ENCODE results near the gene MCF2L.

- TF ChIP-seq EZH2phosphoT487 (IDR thresholded peaks at IDR 0.05) (no peak), EZH2 (IDR thresholded peaks at IDR 0.05) (no peak)
- TF ChIP-seq, protein P1, sequence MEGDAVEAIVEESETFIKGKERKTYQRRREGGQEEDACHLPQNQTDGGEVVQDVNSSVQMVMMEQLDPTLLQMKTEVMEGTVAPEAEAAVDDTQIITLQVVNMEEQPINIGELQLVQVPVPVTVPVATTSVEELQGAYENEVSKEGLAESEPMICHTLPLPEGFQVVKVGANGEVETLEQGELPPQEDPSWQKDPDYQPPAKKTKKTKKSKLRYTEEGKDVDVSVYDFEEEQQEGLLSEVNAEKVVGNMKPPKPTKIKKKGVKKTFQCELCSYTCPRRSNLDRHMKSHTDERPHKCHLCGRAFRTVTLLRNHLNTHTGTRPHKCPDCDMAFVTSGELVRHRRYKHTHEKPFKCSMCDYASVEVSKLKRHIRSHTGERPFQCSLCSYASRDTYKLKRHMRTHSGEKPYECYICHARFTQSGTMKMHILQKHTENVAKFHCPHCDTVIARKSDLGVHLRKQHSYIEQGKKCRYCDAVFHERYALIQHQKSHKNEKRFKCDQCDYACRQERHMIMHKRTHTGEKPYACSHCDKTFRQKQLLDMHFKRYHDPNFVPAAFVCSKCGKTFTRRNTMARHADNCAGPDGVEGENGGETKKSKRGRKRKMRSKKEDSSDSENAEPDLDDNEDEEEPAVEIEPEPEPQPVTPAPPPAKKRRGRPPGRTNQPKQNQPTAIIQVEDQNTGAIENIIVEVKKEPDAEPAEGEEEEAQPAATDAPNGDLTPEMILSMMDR (IDR thresholded peaks at IDR 0.05), result peak; percentile 73
Observed at GRCh38 chr13:113034451-113035212, 65.6 kb downstream of the MCF2L start.
